Kidney capillary endothelial cell (primary cell): ENCODE data around the gene MON1B.
A peak's percentile ranks its signal among the peaks of the same experiment; 100 is the strongest.
"Not testable (repeated sequence)": the region's sequence is repeated elsewhere in the genome, so short reads cannot be mapped to it uniquely, and the experiment has no call there.

ENCODE experiments used
- DNase-seq: peaks from one replicate; pipeline ENCODE4 v3.0.0-alpha.2; 2018; ENCODE audit warnings: low spot score

Gene MON1B

GRCh38 chr16:77197747-77198146 lies 6.8 kb downstream of the MON1B start:
- no peak for DNase-seq

GRCh38 chr16:77199211-77199610 lies 8.2 kb downstream of the MON1B start, which contains the start of gene SYCE1L:
TSS of gene SYCE1L (plus strand) at chr16:77199408. CDS start at chr16:77199452, 44 bp downstream.
- no peak for DNase-seq

GRCh38 chr16:77206533-77206932 lies 15.5 kb downstream of the MON1B start:
- DNase-seq, result no peak

GRCh38 chr16:77207030-77207429 lies 16.0 kb downstream of the MON1B start:
- DNase-seq, result no peak

- DNase-seq, result no peak
Observed at GRCh38 chr16:77208382-77208781, 17.4 kb downstream of the MON1B start.

- DNase-seq, result peak; percentile 37
Observed at GRCh38 chr16:77211880-77212740, 21.1 kb downstream of the MON1B start.

- peak; percentile 30 for DNase-seq
Observed at GRCh38 chr16:77212741-77213541, 22.0 kb downstream of the MON1B start.

GRCh38 chr16:77213542-77214106 lies 22.6 kb downstream of the MON1B start:
- peak; percentile 90 for DNase-seq

- no peak for DNase-seq
Observed at GRCh38 chr16:77214411-77215138, 23.6 kb downstream of the MON1B start.

GRCh38 chr16:77219437-77219836 lies 28.4 kb downstream of the MON1B start:
- no peak for DNase-seq

- DNase-seq, result no peak
Observed at GRCh38 chr16:77220427-77220826, 29.4 kb downstream of the MON1B start.

- no peak for DNase-seq
Observed at GRCh38 chr16:77221482-77221881, 30.5 kb downstream of the MON1B start.

- DNase-seq, result no peak
Observed at GRCh38 chr16:77223184-77223583, 32.2 kb downstream of the MON1B start.

GRCh38 chr16:77225182-77225581 lies 34.2 kb downstream of the MON1B start:
- no peak for DNase-seq

- DNase-seq, result no peak
Observed at GRCh38 chr16:77227745-77228144, 36.8 kb downstream of the MON1B start.

GRCh38 chr16:77231047-77231446 lies 40.1 kb downstream of the MON1B start:
- DNase-seq, result no peak

GRCh38 chr16:77233799-77234519 lies 43.0 kb downstream of the MON1B start:
- DNase-seq, result no peak

GRCh38 chr16:77234611-77235010 lies 43.6 kb downstream of the MON1B start:
- DNase-seq, result no peak

- peak; percentile 86 for DNase-seq
Observed at GRCh38 chr16:77236063-77236511, 45.1 kb downstream of the MON1B start.

GRCh38 chr16:77238593-77238992 lies 47.6 kb downstream of the MON1B start:
- no peak for DNase-seq

- not testable (repeated sequence) for DNase-seq
Observed at GRCh38 chr16:77242471-77242870, 51.5 kb downstream of the MON1B start.
